Left hindlimb (tissue), 1 donor: ENCODE results near the gene RALGPS1.

Source experiments
- DNase-seq: peaks from one replicate; pipeline ENCODE4 v3.0.0-alpha.2; 2018

RALGPS1 gene

DNA sequence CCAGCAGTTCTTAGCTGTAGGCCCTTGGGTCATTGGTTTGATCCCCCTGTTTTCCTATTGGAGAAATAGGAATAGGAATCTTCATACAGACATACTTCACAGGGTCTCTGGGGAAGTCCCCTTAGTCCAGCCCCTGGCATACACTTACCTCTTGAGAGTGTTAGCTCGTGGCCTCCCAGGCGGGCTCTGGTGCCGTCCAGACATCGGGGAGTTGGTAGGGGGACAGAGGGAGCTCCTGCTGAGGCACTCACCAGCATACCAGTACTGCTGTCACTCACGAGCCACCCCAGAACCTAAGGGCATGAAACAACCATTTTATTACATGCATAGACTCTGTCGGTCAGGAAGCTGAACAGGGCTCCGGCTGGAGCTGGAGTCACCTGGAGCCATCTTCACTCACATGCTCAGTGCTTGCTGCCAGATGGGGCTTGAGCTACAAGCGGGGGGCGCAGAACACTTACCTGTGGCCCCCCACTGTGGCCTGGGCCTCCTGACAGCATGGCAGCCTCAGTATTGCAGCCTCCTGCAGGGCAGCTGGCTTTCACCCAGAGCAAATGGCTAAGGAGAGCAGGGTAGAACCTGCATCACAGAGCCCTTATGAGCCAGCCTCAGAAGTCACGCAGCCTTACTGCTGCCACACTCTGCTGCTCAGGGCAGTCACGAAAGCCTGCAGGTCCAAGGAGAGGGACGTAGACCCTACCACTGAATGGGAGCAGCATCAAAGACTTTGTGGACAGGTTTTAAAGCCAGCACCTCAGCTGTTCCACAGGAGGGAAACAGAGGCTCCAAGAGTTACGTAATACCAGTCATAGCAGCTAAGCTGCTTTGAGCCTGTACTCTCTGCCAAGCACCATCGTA, 266.1 kb downstream of the RALGPS1 start:
- DNase-seq = peak; percentile 24

GRCh38 chr9:127181315-127181580, 266.7 kb downstream of the RALGPS1 start:
- peak; percentile 22 for DNase-seq

DNA sequence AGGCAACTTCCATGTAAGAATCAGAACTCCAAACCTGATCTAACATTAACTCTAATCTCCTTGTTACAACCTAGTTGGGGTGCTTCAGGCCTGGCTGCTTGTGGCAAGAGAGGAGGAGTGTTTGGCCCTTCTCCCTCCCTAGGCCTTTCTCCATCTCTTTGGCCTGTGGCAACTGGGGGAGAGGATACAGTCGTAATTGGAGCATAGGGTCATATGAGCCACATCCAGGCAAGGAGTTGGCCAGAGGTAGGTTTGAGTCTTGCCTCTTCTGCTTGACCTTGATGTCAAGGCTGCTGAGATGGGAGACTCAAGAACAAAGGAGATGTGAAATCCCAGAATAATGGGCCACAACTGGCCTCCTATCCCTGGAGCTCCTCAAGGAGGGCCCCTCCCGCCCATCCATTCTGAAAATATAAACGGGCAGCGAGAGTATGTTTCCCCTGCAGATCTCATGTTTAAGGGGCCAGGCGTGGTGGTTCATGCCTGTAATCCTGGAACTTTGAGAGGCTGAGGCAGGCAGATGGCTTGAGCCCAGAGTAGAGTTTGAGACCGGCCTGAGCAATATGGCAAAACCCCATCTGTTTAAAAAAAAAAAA, 267.1 kb downstream of the RALGPS1 start:
- no peak for DNase-seq

GRCh38 chr9:127182901-127183746, 268.5 kb downstream of the RALGPS1 start:
- DNase-seq = peak; percentile 24

DNA sequence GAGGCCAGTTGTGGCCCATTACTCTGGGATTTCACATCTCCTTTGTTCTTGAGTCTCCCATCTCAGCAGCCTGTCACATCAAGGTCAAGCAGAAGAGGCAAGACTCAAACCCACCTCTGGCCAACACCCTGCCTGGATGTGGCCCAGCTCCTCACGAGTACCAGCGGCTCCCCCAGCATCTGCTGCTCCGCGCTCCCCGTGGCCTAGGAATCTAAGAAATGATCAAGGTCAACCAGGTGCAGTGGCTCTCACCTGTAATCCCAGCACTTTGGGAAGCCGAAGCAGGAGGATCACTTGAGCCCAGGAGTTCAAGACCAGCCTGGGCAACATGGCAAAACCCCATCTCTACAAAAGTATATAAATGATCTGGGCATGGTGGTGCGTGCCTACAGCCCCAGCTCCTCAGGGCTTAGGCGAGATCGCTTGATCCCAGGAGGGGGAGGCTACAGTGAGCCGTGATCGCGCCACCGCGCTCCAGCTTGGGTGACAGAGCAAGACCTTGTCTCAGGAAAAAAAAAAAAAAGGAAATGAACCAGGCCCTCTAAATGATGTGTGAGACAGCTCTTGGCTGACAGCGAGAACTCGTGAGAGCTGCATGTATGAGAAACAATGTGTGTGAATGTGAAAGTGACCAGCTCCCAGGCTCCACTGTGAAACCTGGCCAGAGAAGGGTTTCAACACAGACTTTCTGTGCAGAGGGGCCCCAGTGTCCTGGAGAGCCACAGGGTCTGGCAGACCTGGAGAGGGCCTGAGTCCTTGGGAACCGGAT, 269.4 kb downstream of the RALGPS1 start:
- peak; percentile 71 for DNase-seq

- peak; percentile 55 for DNase-seq
Observed at GRCh38 chr9:127184641-127185040, 270.1 kb downstream of the RALGPS1 start.

DNA sequence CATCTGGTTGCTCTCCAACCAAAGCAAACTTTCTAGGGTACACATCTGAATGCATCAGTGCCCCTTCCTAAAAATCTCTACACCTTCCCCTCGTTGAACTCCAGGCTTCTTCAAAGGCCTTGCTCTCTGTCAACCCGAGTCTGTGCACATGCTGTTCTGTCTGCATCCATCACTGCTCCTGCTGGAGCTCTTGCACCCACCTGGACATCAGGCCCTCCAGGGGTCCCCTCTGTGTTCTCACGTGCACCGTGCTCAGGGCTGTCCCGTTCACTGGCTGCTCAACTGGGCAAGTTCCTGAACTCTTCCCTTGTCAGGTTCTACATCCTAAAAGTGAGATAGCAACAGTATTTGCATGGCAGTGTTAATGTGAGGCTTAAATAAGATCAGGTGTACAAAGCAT, 270.6 kb downstream of the RALGPS1 start:
- DNase-seq = peak; percentile 14

GRCh38 chr9:127185931-127186781, 271.6 kb downstream of the RALGPS1 start:
- DNase-seq = peak; percentile 89

DNA sequence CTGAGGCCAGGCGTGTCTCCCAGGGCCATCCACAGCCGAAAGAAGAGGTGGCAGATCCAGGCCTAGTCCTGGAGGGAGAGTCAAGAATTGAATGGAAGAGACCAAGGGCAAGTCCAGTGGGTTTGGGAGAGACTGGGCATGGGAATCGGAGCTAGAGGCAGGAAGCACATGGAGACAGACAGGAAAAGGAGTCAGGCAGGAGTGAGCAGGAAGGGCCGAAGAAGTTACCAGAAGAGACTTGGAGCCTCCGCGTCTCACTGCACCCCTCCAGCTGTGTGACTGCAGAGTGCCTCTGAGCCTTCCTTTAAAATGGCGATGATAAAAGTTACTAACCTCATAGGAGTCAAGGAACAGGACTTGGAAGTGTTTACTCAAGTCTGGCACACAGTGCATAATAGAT, 272.2 kb downstream of the RALGPS1 start:
- no peak for DNase-seq

- DNase-seq = peak; percentile 66
Observed at GRCh38 chr9:127187231-127187956, 272.8 kb downstream of the RALGPS1 start.

- peak; percentile 15 for DNase-seq
Observed at GRCh38 chr9:127188396-127188795, 273.8 kb downstream of the RALGPS1 start.

GRCh38 chr9:127189628-127190027, 275.0 kb downstream of the RALGPS1 start:
- no peak for DNase-seq

GRCh38 chr9:127192744-127193143, 278.2 kb downstream of the RALGPS1 start:
- DNase-seq = no peak

DNA sequence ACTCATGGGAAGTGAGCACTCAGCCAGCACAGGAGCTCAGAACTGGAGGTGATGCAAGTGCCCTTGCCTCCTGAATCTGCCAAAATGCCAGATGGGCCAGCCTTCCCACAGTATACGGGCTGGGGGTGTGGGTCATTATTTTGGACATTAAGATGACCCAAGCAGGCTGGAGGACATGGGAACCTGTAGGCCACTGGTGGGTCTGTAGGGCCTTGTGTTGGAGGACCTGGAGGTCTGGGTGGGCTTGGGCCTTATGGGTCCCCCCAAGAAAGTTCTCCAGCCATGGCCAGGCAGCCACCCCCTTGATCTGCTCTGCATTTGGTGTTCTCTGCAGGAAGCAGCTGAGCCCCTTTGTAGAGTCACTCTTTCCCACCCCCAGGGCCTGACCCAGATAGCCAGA, 278.9 kb downstream of the RALGPS1 start:
- DNase-seq = no peak

DNA sequence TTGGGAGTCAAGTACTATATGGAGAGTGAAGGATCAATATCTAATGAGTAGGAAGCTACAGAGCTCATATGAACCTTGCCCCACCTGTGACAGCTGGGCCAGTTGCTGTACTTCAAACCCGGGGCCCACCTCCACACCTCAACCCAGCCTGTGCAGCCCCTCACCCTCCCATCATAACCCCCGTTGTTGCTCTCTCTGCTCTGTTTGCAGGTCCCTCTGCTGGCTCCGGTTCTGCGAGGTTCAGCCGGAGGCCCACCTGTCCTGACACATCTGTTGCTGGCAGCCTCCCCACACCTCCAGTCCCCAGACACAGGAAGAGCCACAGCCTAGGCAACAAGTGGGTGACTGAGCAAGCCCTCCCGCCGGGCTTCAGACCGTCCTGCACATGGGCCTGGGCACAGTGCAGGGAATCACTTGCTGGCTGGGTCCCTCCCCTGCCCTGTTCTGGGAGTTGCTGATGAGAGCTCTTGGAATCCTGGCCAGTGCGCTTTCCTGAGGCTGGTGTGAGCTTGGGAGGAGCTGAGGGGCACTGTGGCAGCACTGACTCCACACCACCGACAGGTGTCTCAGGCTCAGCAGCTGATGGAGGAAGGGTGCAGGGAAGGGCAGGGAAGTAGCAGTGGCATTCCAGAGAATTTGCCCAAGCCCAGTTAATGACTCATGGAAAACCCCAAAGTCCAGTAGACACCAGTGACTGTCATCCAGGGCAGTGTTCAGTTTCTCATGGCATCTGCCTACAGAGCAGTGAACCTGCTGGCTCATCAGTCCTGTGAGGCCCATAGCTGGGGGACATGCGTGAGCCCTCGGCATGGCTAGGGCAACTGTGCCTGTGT, 280.5 kb downstream of the RALGPS1 start:
- no peak for DNase-seq

GRCh38 chr9:127195976-127196825, 281.6 kb downstream of the RALGPS1 start:
- no peak for DNase-seq

DNA sequence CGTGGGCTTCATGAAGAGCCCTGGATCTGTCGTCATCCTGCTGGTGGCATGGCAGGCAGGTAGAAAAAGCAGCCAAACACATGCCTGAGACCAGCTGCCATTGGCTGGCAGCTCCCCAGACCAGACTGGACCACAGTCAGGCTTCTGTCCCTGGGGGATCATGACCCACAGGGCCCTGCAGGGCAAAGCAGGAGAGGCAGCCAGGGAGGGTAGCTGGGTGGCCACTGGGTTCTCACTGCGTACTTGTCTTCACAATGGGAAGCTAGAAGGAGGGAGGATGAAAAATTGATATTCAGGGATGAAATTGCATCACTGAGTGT, 282.2 kb downstream of the RALGPS1 start:
- no peak for DNase-seq

- no peak for DNase-seq
Observed at GRCh38 chr9:127197186-127197860, 282.7 kb downstream of the RALGPS1 start.

DNA sequence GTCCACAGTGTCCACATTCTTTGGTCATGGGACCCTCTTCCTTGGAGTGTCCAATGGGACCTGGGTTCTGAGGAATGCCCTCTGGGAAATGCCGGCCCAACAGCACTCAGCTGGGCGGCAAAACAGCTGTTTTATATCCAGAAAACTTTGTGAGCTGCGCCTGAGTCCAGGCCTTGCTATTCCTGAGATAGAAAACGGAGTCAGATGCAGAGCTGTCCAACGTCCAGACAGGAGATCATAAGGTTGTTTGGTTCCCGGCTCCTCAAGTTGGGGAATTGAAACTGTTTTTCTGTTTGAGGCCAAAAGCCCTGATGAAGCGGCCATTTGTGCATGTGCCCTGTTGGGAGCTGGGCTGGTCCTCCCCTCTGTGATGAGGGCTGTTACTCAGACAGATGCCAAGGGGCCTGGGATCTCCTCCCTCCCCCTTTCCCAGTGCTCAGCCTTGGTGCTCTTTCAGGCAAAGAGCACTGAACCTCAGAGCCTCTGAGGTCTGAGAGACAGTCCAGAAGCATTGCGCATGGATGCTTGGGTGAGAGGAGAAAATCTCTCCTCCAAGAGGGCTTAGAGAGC, 283.4 kb downstream of the RALGPS1 start:
- no peak for DNase-seq
